Motor neuron (in vitro differentiated cells): ENCODE results near the gene TNS1. TPM values are rescaled to one million over a fixed set of nuclear protein-coding genes. Genes with fewer than 3 reads are reported as not detected.
A peak's percentile ranks its signal among the peaks of the same experiment; 100 is the strongest.
"Not testable (repeated sequence)": the region's sequence is repeated elsewhere in the genome, so short reads cannot be mapped to it uniquely, and the experiment has no call there.

Experiments
- ATAC-seq, 8 experiments: fragments of 200-7000 bp; cut with Tn5 transposase; replicated peaks in 6 of 8; 2 replicates each; pipeline ENCODE4 v1.8.0; 2021; ENCODE audit warnings: mild to moderate bottlenecking in 8 of 8, moderate library complexity in 8 of 8
- H3K27ac ChIP-seq, 2 donors: fragments of 250-450 bp; sonication (Bioruptor Pico); 2 replicates each; pipeline ENCODE4 v1.9.0; 2021; ENCODE audit warnings: antibody characterized with exemption in 2 of 2, mild to moderate bottlenecking in 2 of 2, moderate library complexity in 1 of 2
- H3K4me1 ChIP-seq, 2 donors: fragments of 250-450 bp; sonication (Bioruptor Pico); replicated peaks in 1 of 2; 2 replicates each; pipeline ENCODE4 v1.6.1; 2021; ENCODE audit warnings: antibody characterized with exemption in 2 of 2, mild to moderate bottlenecking in 2 of 2, moderate library complexity in 1 of 2
- H3K4me3 ChIP-seq, 5 donors: fragments of 250-450 bp; sonication (Bioruptor Pico); 2 replicates each; pipeline ENCODE4 v1.9.0; 2021; ENCODE audit warnings: antibody characterized with exemption in 5 of 5, mild to moderate bottlenecking in 5 of 5, moderate library complexity in 4 of 5
- WGBS, 10 experiments: fragments of 450-650 bp; shearing (Covaris generic); methylation state at CpG; one replicate each; pipeline ENCODE4 v1.0.0; 2022; 5-methylcytosine and 5-hydroxymethylcytosine counted together
- in situ Hi-C, 9 experiments: fragments of 400-800 bp; cut with MboI; loops; one replicate each; pipeline ENCODE4 v1.15.0; 2021; ENCODE audit warnings: low sequenced_read_pairs in 9 of 9, low pct_unique_long_range_greater_than_20kb in 2 of 9; ENCODE audit not compliant: unreplicated experiment in 9 of 9
- total RNA-seq, 8 experiments: library from RNA; unstranded; fragments of 300-600 nt; gene quantifications; 2 replicates each; pipeline versions ENCODE4 v1.2.3 to v1.2.4, GENCODE V29; 2022

The TNS1 gene
- total RNA-seq, 8 experiments from 2014 or later, result 2.3 to 41.7 (median 11.4) TPM

- 67 to 100% (median 93%) methylated on average over 1 to 5 of the region's 5 CpGs; no CpG with 5 or more reads in 5 of the 10 experiments for WGBS, 10 experiments
- not testable (repeated sequence) for H3K4me1 ChIP-seq, H3K4me3 ChIP-seq, ATAC-seq, H3K27ac ChIP-seq
- in situ Hi-C loops, result loop anchor here in 7 of 9 experiments (25.0 kb wide), 5 partner anchors 101 to 276 kb away; partner anchors contain the start of genes RUFY4 (in 1 of the 7) and TNS1 (in 1 of the 7)
Observed at GRCh38 chr2:217786560-217786959, 216.2 kb downstream of the TNS1 start.

- Histone ChIP-seq H3K4me1 (no peaks in the 10 kb centered on the region), H3K27ac (no peak overlapping the region), H3K4me3 (no peak overlapping the region)
- ATAC-seq, result peak; percentile 73 to 96 (median 86)
- WGBS, 10 experiments, result 17 to 34% (median 21%) methylated on average over 1 to 7 of the region's 10 CpGs; no CpG with 5 or more reads in 4 of the 10 experiments
- in situ Hi-C loops, result loop anchor here in 7 of 9 experiments (25.0 kb wide), 5 partner anchors 102 to 277 kb away; partner anchors contain the start of genes RUFY4 (in 1 of the 7) and TNS1 (in 1 of the 7)
Observed at GRCh38 chr2:217785544-217786045, 217.2 kb downstream of the TNS1 start.

GRCh38 chr2:217784996-217785543, 217.7 kb downstream of the TNS1 start:
- Histone ChIP-seq H3K4me3 (no peak overlapping the region), H3K27ac (no peak overlapping the region), H3K4me1 (no peaks in the 10 kb centered on the region)
- in situ Hi-C loops, result loop anchor here in 7 of 9 experiments (25.0 kb wide), 5 partner anchors 102 to 277 kb away; partner anchors contain the start of genes RUFY4 (in 1 of the 7) and TNS1 (in 1 of the 7)
- 0 to 100% (median 64%) methylated on average over 1 to 6 of the region's 14 CpGs; no CpG with 5 or more reads in 4 of the 10 experiments for WGBS, 10 experiments
- peak in 7 of 8 experiments; percentile 3 to 54 (median 25) for ATAC-seq

GRCh38 chr2:217783243-217783642, 219.6 kb downstream of the TNS1 start:
- in situ Hi-C loops, result loop anchor here in 7 of 9 experiments (25.0 kb wide), 5 partner anchors 104 to 279 kb away; partner anchors contain the start of genes RUFY4 (in 1 of the 7) and TNS1 (in 1 of the 7)
- Histone ChIP-seq H3K27ac (no peak overlapping the region), H3K4me1 (no peaks in the 10 kb centered on the region), H3K4me3 (no peak overlapping the region)
- no peak for ATAC-seq

- Histone ChIP-seq H3K4me1 (no peaks in the 10 kb centered on the region), H3K4me3 (no peak overlapping the region), H3K27ac (no peak overlapping the region)
- ATAC-seq, result no peak
- in situ Hi-C loops, result loop anchor here in 7 of 9 experiments (25.0 kb wide), 5 partner anchors 109 to 284 kb away; partner anchors contain the start of genes RUFY4 (in 1 of the 7) and TNS1 (in 1 of the 7)
Observed at GRCh38 chr2:217777906-217778305, 224.9 kb downstream of the TNS1 start.

- ATAC-seq, result no peak
- no peak overlapping the region for H3K4me3 ChIP-seq
- in situ Hi-C loops, result loop anchor here in 7 of 9 experiments (25.0 kb wide), 5 partner anchors 111 to 286 kb away; partner anchors contain the start of genes RUFY4 (in 1 of the 7) and TNS1 (in 1 of the 7)
- no peak overlapping the region for H3K27ac ChIP-seq
- H3K4me1 ChIP-seq, result no peaks in the 10 kb centered on the region
Observed at GRCh38 chr2:217776631-217777030, 226.2 kb downstream of the TNS1 start.

- Histone ChIP-seq H3K27ac (no peak overlapping the region), H3K4me3 (no peak overlapping the region), H3K4me1 (no peaks in the 10 kb centered on the region)
- no peak for ATAC-seq
- in situ Hi-C loops, result loop anchor here in 7 of 9 experiments (25.0 kb wide), 5 partner anchors 111 to 286 kb away; partner anchors contain the start of genes RUFY4 (in 1 of the 7) and TNS1 (in 1 of the 7)
- 0 to 100% (median 59%) methylated on average over 1 to 4 of the region's 4 CpGs; no CpG with 5 or more reads in 2 of the 10 experiments for whole genome bisulfite sequencing, 10 experiments
Observed at GRCh38 chr2:217775920-217776503, 226.8 kb downstream of the TNS1 start.

- no peak overlapping the region for H3K4me3 ChIP-seq
- peak in 2 of 8 experiments; percentile 79 to 88 for ATAC-seq
- 61 to 100% (median 77%) methylated on average over 1 to 3 of the region's 3 CpGs for WGBS, 10 experiments
- no peaks in the 10 kb centered on the region for H3K4me1 ChIP-seq
- no peak overlapping the region for H3K27ac ChIP-seq
- in situ Hi-C loops, result loop anchor here in 1 of 9 experiments (25.0 kb wide), 1 partner anchor 1262 kb away; no protein-coding TSS in a partner anchor
Observed at GRCh38 chr2:217774232-217774631, 228.6 kb downstream of the TNS1 start.

- H3K4me1 ChIP-seq, result no peaks in the 10 kb centered on the region
- H3K4me3 ChIP-seq, result no peak overlapping the region
- no peak for ATAC-seq
- in situ Hi-C loops, result loop anchor here in 1 of 9 experiments (25.0 kb wide), 1 partner anchor 1261 kb away; no protein-coding TSS in a partner anchor
- no peak overlapping the region for H3K27ac ChIP-seq
Observed at GRCh38 chr2:217773539-217773938, 229.3 kb downstream of the TNS1 start.

- Histone ChIP-seq H3K27ac (no peak overlapping the region), H3K4me3 (no peak overlapping the region), H3K4me1 (no peaks in the 10 kb centered on the region)
- in situ Hi-C loops, result loop anchor here in 1 of 9 experiments (25.0 kb wide), 1 partner anchor 1254 kb away; no protein-coding TSS in a partner anchor
- ATAC-seq, result no peak
- WGBS, 10 experiments, result 58 to 100% (median 87%) methylated on average over 2 to 4 of the region's 4 CpGs
Observed at GRCh38 chr2:217766356-217766755, 236.4 kb downstream of the TNS1 start.

GRCh38 chr2:217761645-217762277, 241.0 kb downstream of the TNS1 start:
- no peak overlapping the region for H3K4me3 ChIP-seq
- H3K27ac ChIP-seq, result no peak overlapping the region
- no peak for ATAC-seq
- H3K4me1 ChIP-seq, result no peaks in the 10 kb centered on the region
- in situ Hi-C loops, result loop anchor here in 1 of 9 experiments (25.0 kb wide), 1 partner anchor 1249 kb away; no protein-coding TSS in a partner anchor
- 80 to 100% (median 88%) methylated on average over 1 of the region's 1 CpG; no CpG with 5 or more reads in 1 of the 10 experiments for WGBS, 10 experiments

- no peak overlapping the region for H3K27ac ChIP-seq
- H3K4me3 ChIP-seq, result no peak overlapping the region
- 0 to 100% (median 15%) methylated on average over 1 to 2 of the region's 2 CpGs for WGBS, 10 experiments
- in situ Hi-C loops, result loop anchor here in 1 of 9 experiments (25.0 kb wide), 1 partner anchor 1248 kb away; no protein-coding TSS in a partner anchor
- no peaks in the 10 kb centered on the region for H3K4me1 ChIP-seq
- no peak for ATAC-seq
Observed at GRCh38 chr2:217759991-217760390, 242.8 kb downstream of the TNS1 start.
